HG02763 (cell line): ENCODE data around the gene UBE2Z.
"Not testable (repeated sequence)": the region's sequence is repeated elsewhere in the genome, so short reads cannot be mapped to it uniquely, and the experiment has no call there.

Source experiments
- ATAC-seq: cut with Tn5 transposase; IDR thresholded peaks from one replicate; pipeline ENCODE4 v1.9.1; 2021; ENCODE audit warnings: mild to moderate bottlenecking, moderate library complexity; ENCODE audit not compliant: unreplicated experiment

UBE2Z gene

GRCh38 chr17:48903401-48903800, 4.8 kb upstream of the UBE2Z start:
- ATAC-seq = no peak

DNA sequence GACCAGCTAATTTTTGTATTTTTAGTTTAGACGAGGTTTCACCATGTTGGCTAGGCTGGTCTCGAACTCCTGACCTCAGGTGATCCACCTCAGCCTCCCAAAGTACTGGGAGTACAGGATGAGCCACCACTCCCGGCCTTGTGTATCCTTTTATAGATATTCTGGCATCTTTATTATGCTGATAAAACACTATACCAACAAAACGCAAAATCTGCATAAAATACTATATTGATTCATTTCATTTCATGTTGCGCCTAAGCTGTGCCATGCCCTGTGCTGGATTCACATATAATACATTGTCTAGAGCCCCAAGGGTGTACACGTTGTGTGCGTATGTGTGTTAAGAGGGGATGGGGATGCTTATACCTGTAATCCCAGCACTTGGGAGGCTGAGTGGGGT, 3.8 kb upstream of the UBE2Z start:
- ATAC-seq = no peak

DNA sequence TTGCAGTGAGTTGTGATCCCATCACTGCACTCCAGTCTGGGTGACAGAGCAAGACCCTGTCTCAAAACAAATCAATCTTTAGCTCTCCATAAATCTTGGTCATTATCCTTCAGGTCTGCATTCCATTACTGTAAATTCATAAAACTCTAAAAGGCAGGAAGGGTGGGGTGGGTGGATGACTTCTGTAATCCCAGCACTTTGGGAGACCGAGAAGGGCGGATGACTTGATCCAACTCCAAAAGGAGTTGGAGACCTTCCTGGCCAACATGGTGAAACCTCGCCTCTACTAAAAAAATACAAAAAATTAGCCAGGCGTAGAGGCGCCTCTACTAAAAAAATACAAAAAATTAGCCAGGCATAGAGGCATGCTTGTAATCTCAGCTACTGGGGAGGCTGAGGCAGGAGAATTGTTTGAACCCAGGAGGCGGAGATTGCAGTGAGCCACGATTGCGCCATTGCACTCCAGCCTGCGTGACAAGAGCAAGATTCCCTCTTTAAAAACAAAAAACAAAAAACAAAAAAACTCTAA, 2.2 kb upstream of the UBE2Z start:
- no peak for ATAC-seq

DNA sequence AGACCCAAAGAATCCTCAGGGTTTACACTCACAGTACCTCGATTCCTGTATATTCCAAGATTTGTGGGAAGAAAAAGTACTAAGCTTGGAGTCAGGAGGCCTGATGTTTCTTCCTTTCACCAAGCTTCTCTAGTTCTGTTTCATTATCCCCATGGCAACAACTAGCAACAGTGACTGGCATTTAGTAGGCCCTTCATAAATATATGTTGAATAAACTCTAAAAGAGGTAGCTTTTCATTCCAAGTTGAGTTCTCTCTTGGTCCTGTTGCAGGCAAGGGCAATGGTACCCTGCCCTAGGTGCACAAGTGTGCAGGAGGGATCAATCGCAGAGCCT, 527 bp upstream of the UBE2Z start:
- ATAC-seq = no peak

GRCh38 chr17:48908853-48909394, 717 bp downstream of the UBE2Z start:
- ATAC-seq = peak; percentile 31

GRCh38 chr17:48909783-48910182, 1.6 kb downstream of the UBE2Z start:
- ATAC-seq = no peak

GRCh38 chr17:48910370-48910769, 2.2 kb downstream of the UBE2Z start:
- no peak for ATAC-seq

- no peak for ATAC-seq
Observed at GRCh38 chr17:48912476-48912875, 4.3 kb downstream of the UBE2Z start.

DNA sequence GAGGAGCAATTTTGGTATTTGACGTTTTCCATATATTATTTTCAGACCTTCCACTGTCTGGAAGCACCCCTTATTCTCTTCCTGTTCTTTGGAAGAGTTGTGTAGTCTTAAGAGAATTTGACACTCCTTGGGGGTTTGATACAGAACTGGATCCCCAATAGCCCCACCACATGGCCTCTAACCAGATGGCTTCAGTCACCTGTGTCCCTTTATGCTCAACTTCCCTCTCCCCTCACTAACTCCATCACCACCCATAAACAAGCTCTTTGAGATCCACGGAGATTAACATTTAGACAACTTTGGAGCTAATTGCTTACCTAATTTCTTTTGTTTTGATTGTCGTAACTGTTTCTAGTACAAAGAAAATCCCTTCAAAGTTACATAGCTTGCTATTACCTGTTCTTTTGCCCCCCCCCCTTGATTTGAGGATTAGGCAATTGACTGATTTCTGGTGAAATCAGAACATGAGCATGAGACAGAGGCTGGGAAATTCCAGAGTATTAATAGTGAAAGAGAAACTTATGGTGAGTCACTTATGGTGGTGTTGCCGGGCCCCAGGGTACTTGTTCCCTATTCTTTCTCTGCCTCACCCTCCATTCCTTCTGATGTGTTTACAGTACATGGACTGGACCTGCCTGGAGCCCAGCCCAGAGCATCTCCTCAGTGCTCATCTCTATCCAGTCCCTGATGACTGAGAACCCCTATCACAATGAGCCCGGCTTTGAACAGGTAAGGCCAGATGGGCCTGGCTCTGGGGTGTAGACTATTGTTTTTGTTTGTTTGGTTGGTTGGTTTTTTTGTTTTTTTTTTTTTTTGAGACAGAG, 7.5 kb downstream of the UBE2Z start:
- peak; percentile 56 for ATAC-seq

DNA sequence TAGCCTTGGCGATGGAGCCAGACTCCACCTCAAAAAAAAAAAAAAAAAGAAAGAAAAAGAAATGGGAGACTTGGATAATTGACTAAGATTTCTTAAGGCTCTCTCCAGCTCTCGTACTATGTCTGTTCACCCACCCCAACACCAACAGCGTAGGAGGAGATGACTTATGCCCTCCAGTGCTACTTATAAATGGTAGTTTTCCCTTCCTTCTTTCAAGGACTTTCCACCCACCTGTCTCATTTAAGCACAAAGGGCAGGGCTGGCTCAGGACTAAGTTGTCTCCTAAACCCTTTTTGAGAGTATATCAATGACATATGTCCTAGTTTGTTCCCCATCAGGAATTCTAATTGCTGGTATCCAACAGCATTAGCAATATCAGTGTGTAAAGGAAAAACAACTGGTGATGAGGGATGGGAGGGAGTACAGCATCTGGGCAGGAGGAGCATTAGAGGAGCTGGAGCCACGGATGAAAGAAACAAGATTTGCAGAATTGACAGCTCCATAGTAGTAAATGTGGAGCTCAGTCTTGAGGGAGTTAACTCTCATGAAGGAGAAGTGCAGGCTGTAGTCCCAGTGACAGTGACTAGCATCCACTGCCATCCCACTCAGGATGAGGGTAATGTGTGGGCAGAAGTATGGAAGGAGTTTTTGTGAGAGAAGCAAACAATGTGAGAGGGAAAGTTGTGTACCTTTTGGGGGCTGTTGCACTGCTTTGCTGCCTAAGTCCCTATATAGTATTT, 17.2 kb downstream of the UBE2Z start:
- ATAC-seq = no peak

DNA sequence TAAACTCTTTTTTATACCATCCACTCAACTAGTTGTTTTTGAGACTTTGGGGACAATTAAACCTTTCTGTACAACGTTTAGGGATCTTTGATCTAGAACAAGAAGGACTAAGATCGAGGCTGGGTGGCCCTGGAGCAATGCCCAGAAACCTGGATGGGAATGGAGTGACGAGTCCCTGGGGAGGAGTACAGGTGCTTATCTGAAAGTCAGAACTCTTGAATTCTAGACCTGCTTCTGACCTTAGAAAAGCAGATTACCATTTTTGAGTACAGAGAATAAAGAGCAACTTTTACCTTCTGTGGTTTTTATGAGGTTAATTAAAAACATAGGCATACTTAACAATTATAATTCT, 17.8 kb downstream of the UBE2Z start:
- no peak for ATAC-seq

DNA sequence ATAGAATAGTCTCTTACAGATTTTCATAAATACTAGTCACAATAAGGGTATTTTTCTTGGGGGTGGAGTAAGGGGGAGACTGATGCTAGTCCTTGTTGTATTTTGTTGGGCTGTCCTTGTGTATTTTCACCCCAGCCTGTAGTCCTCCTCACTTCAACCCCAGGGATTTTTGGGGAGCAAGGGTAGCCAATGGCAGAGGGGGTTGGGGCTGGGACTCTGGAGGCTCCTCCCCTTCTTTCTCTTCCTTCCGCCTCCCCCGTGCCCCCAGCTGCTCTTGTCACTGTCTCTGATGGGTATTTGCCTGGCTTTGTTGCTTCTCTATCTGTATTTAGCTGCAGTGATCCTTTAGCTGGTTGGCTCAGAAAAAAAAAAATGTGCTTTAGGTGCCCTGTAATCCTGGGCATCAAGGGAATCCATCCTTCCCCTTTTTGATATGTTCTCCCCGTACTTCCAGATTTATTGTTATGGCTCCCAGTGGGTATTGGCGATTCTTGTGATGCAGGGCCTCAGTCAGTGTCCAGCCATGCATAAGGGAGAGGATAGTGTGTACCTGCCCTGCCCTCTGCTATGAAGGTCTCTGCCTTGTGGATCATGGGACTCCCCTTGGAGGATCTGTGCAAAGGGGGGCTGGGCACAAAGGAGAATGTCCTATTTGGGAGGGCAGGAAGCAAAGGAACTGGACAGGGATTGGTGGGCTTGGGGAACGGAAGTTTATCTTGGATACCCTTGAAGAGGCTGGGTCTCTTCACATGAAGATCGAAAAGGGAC, 20.0 kb downstream of the UBE2Z start:
- ATAC-seq = no peak

GRCh38 chr17:48928876-48929811, 20.9 kb downstream of the UBE2Z start:
- no peak for ATAC-seq

DNA sequence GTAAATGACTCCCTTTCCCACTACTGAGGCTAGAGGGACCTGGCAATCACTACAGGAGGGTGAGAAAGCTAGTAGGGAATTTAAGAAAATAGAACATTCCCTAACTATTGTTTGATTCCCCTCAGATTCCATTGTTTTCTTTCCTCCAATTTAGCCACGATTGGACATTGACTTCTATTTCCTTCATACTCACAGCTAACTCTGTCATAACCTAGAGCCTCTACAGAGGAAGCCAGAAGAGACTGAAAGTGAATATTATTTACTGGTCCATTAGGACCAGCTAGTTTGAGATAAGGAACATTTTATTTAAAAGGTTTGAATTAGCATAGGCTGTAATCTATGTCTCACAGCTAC, 21.6 kb downstream of the UBE2Z start:
- no peak for ATAC-seq

DNA sequence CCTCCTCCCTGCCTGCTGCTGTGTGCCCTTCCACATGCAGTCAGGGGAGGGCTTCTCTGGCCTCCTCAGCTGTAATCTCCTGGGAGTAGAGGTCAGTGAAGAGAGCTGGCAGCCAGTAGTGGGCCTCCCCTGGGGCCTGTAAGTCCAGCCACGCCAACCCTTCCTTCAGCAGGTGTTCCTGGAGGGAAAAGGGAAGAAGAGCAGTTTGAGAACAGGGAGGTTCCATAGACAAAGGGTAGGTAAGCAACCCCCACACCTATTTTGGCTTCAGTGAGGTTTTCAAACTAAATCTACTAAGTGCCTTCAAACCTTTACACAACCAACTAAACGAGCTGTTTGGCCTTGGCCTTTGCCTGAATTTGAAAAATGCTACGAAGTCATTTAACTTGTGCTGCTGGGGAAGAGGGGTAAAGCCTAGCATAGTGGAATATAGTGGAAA, 22.2 kb downstream of the UBE2Z start:
- ATAC-seq = no peak

- ATAC-seq = no peak
Observed at GRCh38 chr17:48933035-48933434, 24.8 kb downstream of the UBE2Z start.

GRCh38 chr17:48944515-48945260, 36.5 kb downstream of the UBE2Z start, which contains the start of gene SNF8:
SNF8 (minus strand) TSS chr17:48944842; CDS start chr17:48944734, 108 bp downstream.
- peak; percentile 81 for ATAC-seq

GRCh38 chr17:48945261-48945651, 37.0 kb downstream of the UBE2Z start:
- not testable (repeated sequence) for ATAC-seq

GRCh38 chr17:48951572-48951971, 43.4 kb downstream of the UBE2Z start:
- no peak for ATAC-seq
